Caco-2 (cell line): Measurements from ENCODE around the gene PPP2R2B. TPM values are rescaled to one million over a fixed set of nuclear protein-coding genes. Genes with fewer than 3 reads are reported as not detected.

ENCODE experiments used
- BruUV-seq: library from RNA; stranded (reverse); fragments of 400-500 nt; replicated peaks from 2 replicates; lab custom pipeline; 2021; lab: Mats Ljungman, UMichigan
- CTCF ChIA-PET: fragments of 300-600 bp; sonication (Branson Sonifier 250); formaldehyde crosslinking; loops from one replicate; lab custom pipeline; 2022; ENCODE audit warnings: antibody characterized with exemption; lab: Charles Lee
- POLR2A ChIA-PET: fragments of 300-600 bp; sonication (Branson Sonifier 250); formaldehyde crosslinking; loops from one replicate; lab custom pipeline; 2022; ENCODE audit warnings: antibody characterized with exemption; lab: Charles Lee
- DNase-seq, 2 experiments: peaks; one replicate each; pipeline versions ENCODE4 v3.0.0 to v3.0.0-alpha.2; 2020 to 2022
- H3K27me3 ChIP-seq: replicated peaks from 2 replicates; pipeline ENCODE4 v1.6.0; 2011; ENCODE audit warnings: low read length; ENCODE audit not compliant: control insufficient read depth, insufficient read depth
- H3K36me3 ChIP-seq: 2 replicates; pipeline ENCODE4 v1.5.1; 2011; ENCODE audit warnings: low read length; ENCODE audit not compliant: control insufficient read depth, insufficient read depth
- H3K4me1 ChIP-seq: fragments of 250-450 bp; sonication (Bioruptor Pico); 2 replicates; pipeline ENCODE4 v1.5.1; 2020; ENCODE audit warnings: mild to moderate bottlenecking
- H3K4me3 ChIP-seq: 2 replicates; pipeline ENCODE4 v1.5.1; 2011; ENCODE audit warnings: low read depth, mild to moderate bottlenecking, control low read depth, low read length
- H3K9me3 ChIP-seq: fragments of 250-450 bp; sonication (Bioruptor Pico); 2 replicates; pipeline ENCODE4 v1.5.1; 2020; ENCODE audit warnings: mild to moderate bottlenecking, moderate library complexity
- H3K27ac Mint-ChIP-seq: one replicate; pipeline ENCODE4 v1.8.0; 2022; ENCODE audit warnings: mixed read lengths; ENCODE audit not compliant: unreplicated experiment
- H3K27me3 Mint-ChIP-seq: one replicate; pipeline ENCODE4 v1.8.0; 2022; ENCODE audit warnings: mixed read lengths; ENCODE audit not compliant: insufficient read depth, unreplicated experiment
- H3K36me3 Mint-ChIP-seq: one replicate; pipeline ENCODE4 v1.8.0; 2022; ENCODE audit warnings: mild to moderate bottlenecking, mixed read lengths; ENCODE audit not compliant: insufficient read depth, unreplicated experiment
- H3K4me1 Mint-ChIP-seq: one replicate; pipeline ENCODE4 v1.8.0; 2022; ENCODE audit warnings: low read depth, mixed read lengths; ENCODE audit not compliant: unreplicated experiment
- H3K4me3 Mint-ChIP-seq: one replicate; pipeline ENCODE4 v1.8.0; 2022; ENCODE audit warnings: mild to moderate bottlenecking, moderate library complexity, mixed read lengths; ENCODE audit not compliant: unreplicated experiment
- H3K9me3 Mint-ChIP-seq: one replicate; pipeline ENCODE4 v1.8.0; 2022; ENCODE audit warnings: mixed read lengths; ENCODE audit not compliant: unreplicated experiment
- CTCF ChIP-seq, 2 experiments: fragments of 200-600 bp in 1 of 2; IDR thresholded peaks; 1 replicate in 1 of 2; 2 replicates in 1 of 2; pipeline versions ENCODE4 v1.5.1 to v1.8.0; 2011 to 2022; ENCODE audit warnings: antibody characterized with exemption in 1 of 2, control low read depth in 1 of 2, inconsistent platforms in 1 of 2, low read depth in 1 of 2, low read length in 1 of 2, mild to moderate bottlenecking in 1 of 2, moderate library complexity in 1 of 2; ENCODE audit not compliant: insufficient read depth in 1 of 2, severe bottlenecking in 1 of 2, unreplicated experiment in 1 of 2
- intact Hi-C: fragments of 100-400 bp; cut with micrococcal nuclease; formaldehyde crosslinking; loops from one replicate; pipeline ENCODE4 v1.10.0; 2022; ENCODE audit not compliant: unreplicated experiment
- total RNA-seq: library from RNA; stranded (reverse); gene quantifications from 2 replicates; pipeline ENCODE4 v1.2.3, GENCODE V29; 2022

The PPP2R2B gene
- total RNA-seq, 1 experiment from 2014 or later = 9.8 TPM

GRCh38 chr5:146589028-146589345 is 289.6 kb downstream of the PPP2R2B start:
- ChIA-PET POLR2A (no interaction called here), CTCF (no interaction called here)
- H3K36me3 ChIP-seq = no peaks in the 10 kb centered on the region
- no peak overlapping the region for H3K27ac Mint-ChIP-seq
- H3K4me1 ChIP-seq = no peaks in the 10 kb centered on the region
- no peak overlapping the region for H3K4me3 Mint-ChIP-seq
- no peak for DNase-seq
- no TSS peak for BruUV-seq
- intact Hi-C loops = no loop called here
- H3K36me3 Mint-ChIP-seq = no peaks in the 10 kb centered on the region
- H3K4me3 ChIP-seq = no peak overlapping the region
- no peaks in the 10 kb centered on the region for H3K9me3 ChIP-seq
- no peak for TF ChIP-seq CTCF (IDR thresholded peaks at IDR 0.05; ENCODE audit: insufficient read depth in 1 of 2, low read depth in 1 of 2, low read length in 1 of 2, severe bottlenecking in 1 of 2, unreplicated experiment in 1 of 2)
- H3K27me3 Mint-ChIP-seq = no peaks in the 10 kb centered on the region
- H3K27me3 ChIP-seq = no peaks in the 10 kb centered on the region
- H3K9me3 Mint-ChIP-seq = no peaks in the 10 kb centered on the region
- H3K4me1 Mint-ChIP-seq = no peaks in the 10 kb centered on the region

GRCh38 chr5:146588331-146589027 is 290.1 kb downstream of the PPP2R2B start:
- no peak overlapping the region for H3K4me3 Mint-ChIP-seq
- TF ChIP-seq CTCF (IDR thresholded peaks at IDR 0.05; ENCODE audit: insufficient read depth in 1 of 2, low read depth in 1 of 2, low read length in 1 of 2, severe bottlenecking in 1 of 2, unreplicated experiment in 1 of 2) = no peak
- intact Hi-C loops = no loop called here

GRCh38 chr5:146586752-146587151 is 291.8 kb downstream of the PPP2R2B start:
- DNase-seq = no peak
- Histone ChIP-seq H3K9me3 (no peaks in the 10 kb centered on the region), H3K27me3 (no peaks in the 10 kb centered on the region; the same call in none of the 2 replicates), H3K4me1 (no peaks in the 10 kb centered on the region), H3K4me3 (no peak overlapping the region), H3K36me3 (no peaks in the 10 kb centered on the region)
- no peak overlapping the region for H3K4me3 Mint-ChIP-seq
- H3K9me3 Mint-ChIP-seq = no peaks in the 10 kb centered on the region
- CTCF ChIA-PET = no interaction called here
- TF ChIP-seq CTCF (IDR thresholded peaks at IDR 0.05; ENCODE audit: insufficient read depth in 1 of 2, low read depth in 1 of 2, low read length in 1 of 2, severe bottlenecking in 1 of 2, unreplicated experiment in 1 of 2) = no peak
- no TSS peak for BruUV-seq
- no peaks in the 10 kb centered on the region for H3K36me3 Mint-ChIP-seq
- intact Hi-C loops = no loop called here
- H3K27ac Mint-ChIP-seq = no peak overlapping the region
- H3K27me3 Mint-ChIP-seq = no peaks in the 10 kb centered on the region
- no peaks in the 10 kb centered on the region for H3K4me1 Mint-ChIP-seq
- POLR2A ChIA-PET = no interaction called here

More at GRCh38 chr5:146588331-146589027, 290.1 kb downstream of the PPP2R2B start:
- Mint-ChIP-seq H3K36me3 (no peaks in the 10 kb centered on the region), H3K27ac (no peak overlapping the region), H3K9me3 (no peaks in the 10 kb centered on the region), H3K27me3 (no peaks in the 10 kb centered on the region), H3K4me1 (no peaks in the 10 kb centered on the region)
- Histone ChIP-seq H3K9me3 (no peaks in the 10 kb centered on the region), H3K4me3 (no peak overlapping the region), H3K36me3 (no peaks in the 10 kb centered on the region), H3K4me1 (no peaks in the 10 kb centered on the region), H3K27me3 (no peaks in the 10 kb centered on the region)
- CTCF ChIA-PET = no interaction called here
- POLR2A ChIA-PET = no interaction called here
- BruUV-seq = no TSS peak
- no peak for DNase-seq
